Retinal pigment epithelial cell (primary cell): ENCODE data around the gene EMILIN1.

Source experiments
- DNase-seq: peaks from one replicate; pipeline ENCODE4 v3.0.0-alpha.2; 2010; ENCODE audit warnings: low read depth
- H3K4me3 ChIP-seq: 2 replicates; pipeline ENCODE4 v1.5.1; 2011; ENCODE audit warnings: mild to moderate bottlenecking, low read length, control low read depth, moderate library complexity
- CTCF ChIP-seq: conservative IDR thresholded peaks from 2 replicates; pipeline ENCODE4 v1.5.1; 2011; ENCODE audit warnings: low read depth, low read length, control low read depth, inconsistent platforms

EMILIN1 gene

GRCh38 chr2:27122791-27123190, 44.4 kb downstream of the EMILIN1 start:
- no peak for TF ChIP-seq CTCF
- DNase-seq: no peak
- H3K4me3 ChIP-seq: no peak overlapping the region

- TF ChIP-seq CTCF: no peak
Measured at GRCh38 chr2:27123302-27124150, 45.1 kb downstream of the EMILIN1 start, which contains the start of gene ABHD1. Gene ABHD1 (plus strand): TSS chr2:27123815. CDS start chr2:27123949, 134 bp downstream.

GRCh38 chr2:27125104-27125503, 46.7 kb downstream of the EMILIN1 start:
- no peak overlapping the region for H3K4me3 ChIP-seq
- TF ChIP-seq CTCF: no peak
- no peak for DNase-seq

More at GRCh38 chr2:27123302-27124150, 45.1 kb downstream of the EMILIN1 start, which contains the start of gene ABHD1:
- DNase-seq: no peak
- H3K4me3 ChIP-seq: peak within 1 kb of the TSS; percentile 65

- no peak for TF ChIP-seq CTCF
- DNase-seq: no peak
- no peak overlapping the region for H3K4me3 ChIP-seq
Measured at GRCh38 chr2:27126252-27126710, 47.9 kb downstream of the EMILIN1 start.

GRCh38 chr2:27127883-27128667, 49.7 kb downstream of the EMILIN1 start:
- no peak for DNase-seq
- H3K4me3 ChIP-seq: no peak overlapping the region
- TF ChIP-seq CTCF: no peak

- DNase-seq: no peak
- no peak overlapping the region for H3K4me3 ChIP-seq
- no peak for TF ChIP-seq CTCF
Measured at GRCh38 chr2:27128668-27129571, 50.5 kb downstream of the EMILIN1 start.
